Stimulated activated CD8-positive, alpha-beta memory T cell treated with anti-CD3 and anti-CD28 coated beads, Interleukin-12 subunit alpha, Interleukin-12 subunit beta, amount 100 ng/mL, for 4 hours (primary cell): ENCODE data around the gene NEDD4.
"Not testable (repeated sequence)": the region's sequence is repeated elsewhere in the genome, so short reads cannot be mapped to it uniquely, and the experiment has no call there.

ENCODE experiments used
- DNase-seq: peaks from one replicate; pipeline ENCODE4 v3.0.0-alpha.2; 2020; ENCODE audit warnings: low read depth

NEDD4 gene

GRCh38 chr15:55993111-55993803 lies at the start of gene NEDD4:
Gene NEDD4 (minus strand): TSS chr15:55993612. CDS start chr15:55993555, 57 bp downstream.
- DNase-seq = peak; percentile 69

- DNase-seq = no peak
These were observed 49.1 kb upstream of the NEDD4 start for GRCh38 chr15:56042498-56042897.

GRCh38 chr15:56042031-56042430 lies 48.6 kb upstream of the NEDD4 start:
- no peak for DNase-seq

GRCh38 chr15:56040081-56041035 lies 46.9 kb upstream of the NEDD4 start:
- DNase-seq = no peak

GRCh38 chr15:56038707-56039106 lies 45.3 kb upstream of the NEDD4 start:
- no peak for DNase-seq

GRCh38 chr15:56038015-56038414 lies 44.6 kb upstream of the NEDD4 start:
- DNase-seq = no peak

- DNase-seq = no peak
These were observed 43.2 kb upstream of the NEDD4 start for GRCh38 chr15:56036546-56037067.

- no peak for DNase-seq
These were observed 41.8 kb upstream of the NEDD4 start for GRCh38 chr15:56035166-56035565.

GRCh38 chr15:56034514-56034913 lies 41.1 kb upstream of the NEDD4 start:
- no peak for DNase-seq

- no peak for DNase-seq
These were observed 39.0 kb upstream of the NEDD4 start for GRCh38 chr15:56032373-56032772.

GRCh38 chr15:56031836-56032235 lies 38.4 kb upstream of the NEDD4 start:
- no peak for DNase-seq

- no peak for DNase-seq
These were observed 38.0 kb upstream of the NEDD4 start for GRCh38 chr15:56031402-56031801.

GRCh38 chr15:56028430-56028829 lies 35.0 kb upstream of the NEDD4 start:
- no peak for DNase-seq

- DNase-seq = not testable (repeated sequence)
These were observed 29.7 kb upstream of the NEDD4 start for GRCh38 chr15:56023160-56023559.

GRCh38 chr15:56019819-56020486 lies 26.5 kb upstream of the NEDD4 start:
- DNase-seq = no peak

GRCh38 chr15:56019060-56019793 lies 25.8 kb upstream of the NEDD4 start:
- DNase-seq = no peak

GRCh38 chr15:56017920-56018319 lies 24.5 kb upstream of the NEDD4 start:
- no peak for DNase-seq

- DNase-seq = no peak
These were observed 24.1 kb upstream of the NEDD4 start for GRCh38 chr15:56017511-56017910.

- DNase-seq = no peak
These were observed 22.9 kb upstream of the NEDD4 start for GRCh38 chr15:56016281-56016680.

GRCh38 chr15:56014677-56015076 lies 21.3 kb upstream of the NEDD4 start:
- DNase-seq = no peak

GRCh38 chr15:56007053-56007452 lies 13.6 kb upstream of the NEDD4 start:
- DNase-seq = not testable (repeated sequence)

- DNase-seq = not testable (repeated sequence)
These were observed 13.0 kb upstream of the NEDD4 start for GRCh38 chr15:56006371-56006770.
